ENCODE data around the gene ARG2. TPM values are rescaled to one million over a fixed set of nuclear protein-coding genes. Genes with fewer than 3 reads are reported as not detected.
"Not testable (repeated sequence)": the region's sequence is repeated elsewhere in the genome, so short reads cannot be mapped to it uniquely, and the experiment has no call there.

Gene ARG2
- total RNA-seq, 1 donor, result 11.2 TPM

DNA sequence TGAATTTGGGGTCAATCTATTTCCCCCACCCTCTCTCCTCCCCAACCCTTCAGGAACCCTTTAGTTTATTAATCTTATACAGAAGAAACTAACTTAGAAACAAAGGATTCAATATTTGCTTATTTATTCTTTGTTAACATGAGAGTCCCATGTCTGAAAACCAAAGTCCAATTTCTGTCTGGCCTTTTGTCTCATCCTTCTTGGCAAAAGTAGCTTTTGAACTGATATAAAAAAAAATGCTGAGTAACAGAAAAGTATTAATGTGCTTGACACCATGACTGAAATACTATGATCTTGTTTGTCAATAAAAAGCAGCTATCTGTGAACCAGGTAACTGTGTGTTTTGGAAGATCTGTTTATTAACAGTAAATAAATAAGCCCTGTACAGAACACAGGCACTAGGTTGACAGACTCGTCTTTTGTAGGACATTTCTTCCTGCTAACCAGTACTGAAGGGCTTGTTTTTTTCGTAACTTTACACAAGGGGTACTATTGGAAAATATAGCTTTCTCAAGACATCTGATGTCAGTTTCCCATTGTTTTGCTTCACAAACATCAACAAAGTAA, 30.4 kb upstream of the ARG2 start:
- no peaks in the 10 kb centered on the region for H3K27me3 ChIP-seq (ENCODE audit: insufficient read depth, low read length)
- DNase-seq (ENCODE audit: insufficient read length, low spot score, missing footprints), result no peak
- no peaks in the 10 kb centered on the region for H3K79me2 ChIP-seq (ENCODE audit: insufficient read depth, low read length)
- no peaks in the 10 kb centered on the region for H3K4me1 ChIP-seq (ENCODE audit: insufficient read depth, low read length)
- H3K9me3 ChIP-seq (ENCODE audit: low read depth, low read length), result no peaks in the 10 kb centered on the region
- no peaks in the 10 kb centered on the region for H3K36me3 ChIP-seq (ENCODE audit: insufficient read depth, low read length)
- no peak overlapping the region for H3K4me3 ChIP-seq (ENCODE audit: insufficient read depth, low read length)
- no peak overlapping the region for H3K27ac ChIP-seq (ENCODE audit: low read depth, low read length)
- no peaks in the 10 kb centered on the region for H4K20me1 ChIP-seq (ENCODE audit: insufficient read depth, low read length)
- TF ChIP-seq CTCF (IDR thresholded peaks at IDR 0.05; ENCODE audit: extremely low read depth, low read depth, low read length), result no peak
- no peak overlapping the region for H3K4me2 ChIP-seq (ENCODE audit: insufficient read depth, low read length)
- H2AFZ ChIP-seq (ENCODE audit: low read length), result no peak overlapping the region

DNA sequence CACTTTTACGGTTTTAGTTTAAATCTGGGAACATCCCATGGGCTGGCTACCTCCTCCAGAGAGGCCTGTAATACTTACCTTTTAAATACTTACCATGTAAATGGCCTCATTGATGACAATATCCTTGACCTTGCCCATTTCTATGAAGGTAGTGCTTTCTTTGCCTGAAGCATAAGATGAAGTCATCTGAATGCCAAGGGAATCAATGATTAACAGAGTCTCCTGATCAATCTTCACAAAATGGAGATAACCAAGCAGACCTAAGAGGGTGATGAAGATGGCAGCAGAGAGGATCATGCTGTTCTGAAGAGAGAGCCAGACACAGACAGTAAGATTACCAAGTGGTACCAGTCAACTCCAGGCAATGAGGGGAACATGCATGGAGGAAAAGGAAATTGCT, 26.1 kb upstream of the ARG2 start:
- H3K36me3 ChIP-seq (ENCODE audit: insufficient read depth, low read length); H3K27me3 ChIP-seq (ENCODE audit: insufficient read depth, low read length); H4K20me1 ChIP-seq (ENCODE audit: insufficient read depth, low read length); H3K4me1 ChIP-seq (ENCODE audit: insufficient read depth, low read length); H2AFZ ChIP-seq (ENCODE audit: low read length); DNase-seq (ENCODE audit: insufficient read length, low spot score, missing footprints); H3K79me2 ChIP-seq (ENCODE audit: insufficient read depth, low read length); H3K27ac ChIP-seq (ENCODE audit: low read depth, low read length); H3K4me3 ChIP-seq (ENCODE audit: insufficient read depth, low read length); H3K4me2 ChIP-seq (ENCODE audit: insufficient read depth, low read length); H3K9me3 ChIP-seq (ENCODE audit: low read depth, low read length): not testable (repeated sequence)

DNA sequence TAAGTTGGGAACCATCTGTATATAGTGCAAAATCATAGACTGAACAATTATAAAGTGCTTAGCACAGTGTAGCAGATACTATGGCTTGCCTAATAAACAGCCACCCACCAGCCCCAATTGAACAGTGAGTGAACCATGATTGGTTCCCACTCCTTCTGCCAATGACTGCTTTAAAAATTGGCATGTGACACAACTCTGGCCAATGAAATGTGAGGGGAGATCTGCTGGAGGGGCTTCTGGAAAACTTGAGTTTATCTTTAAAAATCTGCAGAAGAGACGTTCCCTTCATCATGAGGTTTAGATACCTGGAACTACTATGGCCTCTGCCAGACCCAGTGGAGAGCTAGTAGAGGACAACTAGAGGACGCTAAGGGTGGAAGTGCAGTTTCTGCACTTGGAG, 24.3 kb upstream of the ARG2 start:
- no peak overlapping the region for H3K4me2 ChIP-seq (ENCODE audit: insufficient read depth, low read length)
- no peak for TF ChIP-seq CTCF (IDR thresholded peaks at IDR 0.05; ENCODE audit: extremely low read depth, low read depth, low read length)
- peaks cover 7% of the 10 kb centered on the region for H3K4me1 ChIP-seq (ENCODE audit: insufficient read depth, low read length)

DNA sequence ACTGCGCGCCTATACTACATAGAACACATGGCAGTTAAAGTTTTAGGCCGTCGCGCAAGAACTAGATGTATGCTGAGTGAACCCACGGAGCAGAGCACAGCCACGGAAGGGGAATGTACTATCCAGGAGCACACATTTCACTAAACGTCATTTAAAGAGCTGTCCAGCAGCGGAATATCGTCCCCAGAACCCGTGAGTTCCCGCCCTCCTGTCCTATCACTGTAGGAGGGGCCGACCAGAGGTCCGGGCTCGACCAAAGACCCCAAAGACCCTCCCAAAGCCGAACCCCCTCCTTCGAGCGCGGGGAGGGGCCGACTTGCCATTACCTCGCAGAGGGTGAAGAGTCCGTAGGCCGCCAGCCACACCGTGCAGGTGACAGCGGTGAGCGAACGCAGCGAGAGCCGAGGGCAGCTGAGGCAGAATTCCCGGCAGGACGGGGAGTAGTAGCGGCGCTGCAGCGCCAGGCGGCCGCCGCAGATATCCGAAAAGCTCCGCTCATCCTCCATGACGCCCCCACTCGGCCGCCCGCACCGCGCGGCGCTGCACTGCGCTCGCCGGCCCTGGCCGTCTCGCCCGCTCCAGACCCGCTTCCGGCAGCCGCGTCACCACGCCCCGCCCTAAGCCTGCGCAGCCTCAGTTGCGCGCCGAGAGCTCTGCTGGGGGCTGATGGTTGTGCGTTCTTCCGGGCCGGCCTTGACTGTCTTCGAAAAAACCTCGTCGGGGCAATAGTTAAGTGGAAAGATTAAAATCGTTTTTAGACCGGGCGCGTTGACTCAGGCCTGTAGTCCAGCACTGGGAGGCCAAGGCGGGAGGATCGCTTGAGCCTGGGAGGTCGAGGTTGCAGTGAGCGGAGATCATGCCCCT, 19.8 kb upstream of the ARG2 start, which contains the start of gene PIGH:
Gene PIGH, minus strand, starts transcription at position 571 of the 864 bp plus-strand sequence. Its CDS starts 65 bp downstream, at position 506.
- H3K27ac ChIP-seq (ENCODE audit: low read depth, low read length), result peak within 1 kb of the TSS; percentile 68

More for the DNA sequence above, 24.3 kb upstream of the ARG2 start:
- H3K27ac ChIP-seq (ENCODE audit: low read depth, low read length), result no peak overlapping the region
- H3K9me3 ChIP-seq (ENCODE audit: low read depth, low read length), result no peaks in the 10 kb centered on the region
- H3K79me2 ChIP-seq (ENCODE audit: insufficient read depth, low read length), result no peaks in the 10 kb centered on the region
- H3K27me3 ChIP-seq (ENCODE audit: insufficient read depth, low read length), result no peaks in the 10 kb centered on the region
- H3K4me3 ChIP-seq (ENCODE audit: insufficient read depth, low read length), result no peak overlapping the region
- no peak overlapping the region for H2AFZ ChIP-seq (ENCODE audit: low read length)
- H4K20me1 ChIP-seq (ENCODE audit: insufficient read depth, low read length), result no peaks in the 10 kb centered on the region
- DNase-seq (ENCODE audit: insufficient read length, low spot score, missing footprints), result peak; percentile 8
- H3K36me3 ChIP-seq (ENCODE audit: insufficient read depth, low read length), result no peaks in the 10 kb centered on the region

GRCh38 chr14:67600562-67600974, 19.2 kb upstream of the ARG2 start:
- H3K27ac ChIP-seq (ENCODE audit: low read depth, low read length), result peak overlapping the region; percentile 68
- H3K4me1 ChIP-seq (ENCODE audit: insufficient read depth, low read length), result not testable (repeated sequence)

More for the DNA sequence above, 19.8 kb upstream of the ARG2 start, which contains the start of gene PIGH:
- Histone ChIP-seq H3K9me3 (ENCODE audit: low read depth, low read length) (no peaks in the 10 kb centered on the region), H3K36me3 (ENCODE audit: insufficient read depth, low read length) (no peaks in the 10 kb centered on the region), H3K79me2 (ENCODE audit: insufficient read depth, low read length) (no peaks in the 10 kb centered on the region), H2AFZ (ENCODE audit: low read length) (peak within 1 kb of the TSS; percentile 100), H3K4me3 (ENCODE audit: insufficient read depth, low read length) (peak within 1 kb of the TSS; percentile 98), H4K20me1 (ENCODE audit: insufficient read depth, low read length) (no peaks in the 10 kb centered on the region), H3K4me2 (ENCODE audit: insufficient read depth, low read length) (peak within 1 kb of the TSS; percentile 98), H3K27me3 (ENCODE audit: insufficient read depth, low read length) (peaks cover 5% of the 10 kb centered on the region), H3K4me1 (ENCODE audit: insufficient read depth, low read length) (peaks cover 7% of the 10 kb centered on the region)
- DNase-seq (ENCODE audit: insufficient read length, low spot score, missing footprints), result peak; percentile 97
- TF ChIP-seq CTCF (IDR thresholded peaks at IDR 0.05; ENCODE audit: extremely low read depth, low read depth, low read length), result peak; percentile 34

More at GRCh38 chr14:67600562-67600974, 19.2 kb upstream of the ARG2 start:
- not testable (repeated sequence) for H4K20me1 ChIP-seq (ENCODE audit: insufficient read depth, low read length); H3K36me3 ChIP-seq (ENCODE audit: insufficient read depth, low read length); DNase-seq (ENCODE audit: insufficient read length, low spot score, missing footprints); H3K79me2 ChIP-seq (ENCODE audit: insufficient read depth, low read length); H3K9me3 ChIP-seq (ENCODE audit: low read depth, low read length); H3K27me3 ChIP-seq (ENCODE audit: insufficient read depth, low read length)
- peak overlapping the region; percentile 98 for H3K4me2 ChIP-seq (ENCODE audit: insufficient read depth, low read length)
- H2AFZ ChIP-seq (ENCODE audit: low read length), result peak overlapping the region; percentile 100
- H3K4me3 ChIP-seq (ENCODE audit: insufficient read depth, low read length), result peak overlapping the region; percentile 98
